Caco-2 (cell line): ENCODE measurements around the gene ADAMTS9. TPM values are rescaled to one million over a fixed set of nuclear protein-coding genes. Genes with fewer than 3 reads are reported as not detected.

Source experiments
- BruUV-seq: library from RNA; stranded (reverse); fragments of 400-500 nt; replicated peaks from 2 replicates; lab custom pipeline; 2021; lab: Mats Ljungman, UMichigan
- CTCF ChIA-PET: fragments of 300-600 bp; sonication (Branson Sonifier 250); formaldehyde crosslinking; loops from one replicate; lab custom pipeline; 2022; ENCODE audit warnings: antibody characterized with exemption; lab: Charles Lee
- POLR2A ChIA-PET: fragments of 300-600 bp; sonication (Branson Sonifier 250); formaldehyde crosslinking; loops from one replicate; lab custom pipeline; 2022; ENCODE audit warnings: antibody characterized with exemption; lab: Charles Lee
- DNase-seq, 2 experiments: peaks; one replicate each; pipeline versions ENCODE4 v3.0.0 to v3.0.0-alpha.2; 2020 to 2022
- H3K27me3 ChIP-seq: replicated peaks from 2 replicates; pipeline ENCODE4 v1.6.0; 2011; ENCODE audit warnings: low read length; ENCODE audit not compliant: control insufficient read depth, insufficient read depth
- H3K36me3 ChIP-seq: 2 replicates; pipeline ENCODE4 v1.5.1; 2011; ENCODE audit warnings: low read length; ENCODE audit not compliant: control insufficient read depth, insufficient read depth
- H3K4me1 ChIP-seq: fragments of 250-450 bp; sonication (Bioruptor Pico); 2 replicates; pipeline ENCODE4 v1.5.1; 2020; ENCODE audit warnings: mild to moderate bottlenecking
- H3K4me3 ChIP-seq: 2 replicates; pipeline ENCODE4 v1.5.1; 2011; ENCODE audit warnings: low read depth, mild to moderate bottlenecking, control low read depth, low read length
- H3K9me3 ChIP-seq: fragments of 250-450 bp; sonication (Bioruptor Pico); 2 replicates; pipeline ENCODE4 v1.5.1; 2020; ENCODE audit warnings: mild to moderate bottlenecking, moderate library complexity
- H3K27ac Mint-ChIP-seq: one replicate; pipeline ENCODE4 v1.8.0; 2022; ENCODE audit warnings: mixed read lengths; ENCODE audit not compliant: unreplicated experiment
- H3K27me3 Mint-ChIP-seq: one replicate; pipeline ENCODE4 v1.8.0; 2022; ENCODE audit warnings: mixed read lengths; ENCODE audit not compliant: insufficient read depth, unreplicated experiment
- H3K36me3 Mint-ChIP-seq: one replicate; pipeline ENCODE4 v1.8.0; 2022; ENCODE audit warnings: mild to moderate bottlenecking, mixed read lengths; ENCODE audit not compliant: insufficient read depth, unreplicated experiment
- H3K4me1 Mint-ChIP-seq: one replicate; pipeline ENCODE4 v1.8.0; 2022; ENCODE audit warnings: low read depth, mixed read lengths; ENCODE audit not compliant: unreplicated experiment
- H3K4me3 Mint-ChIP-seq: one replicate; pipeline ENCODE4 v1.8.0; 2022; ENCODE audit warnings: mild to moderate bottlenecking, moderate library complexity, mixed read lengths; ENCODE audit not compliant: unreplicated experiment
- H3K9me3 Mint-ChIP-seq: one replicate; pipeline ENCODE4 v1.8.0; 2022; ENCODE audit warnings: mixed read lengths; ENCODE audit not compliant: unreplicated experiment
- CTCF ChIP-seq, 2 experiments: fragments of 200-600 bp in 1 of 2; IDR thresholded peaks; 1 replicate in 1 of 2; 2 replicates in 1 of 2; pipeline versions ENCODE4 v1.5.1 to v1.8.0; 2011 to 2022; ENCODE audit warnings: antibody characterized with exemption in 1 of 2, control low read depth in 1 of 2, inconsistent platforms in 1 of 2, low read depth in 1 of 2, low read length in 1 of 2, mild to moderate bottlenecking in 1 of 2, moderate library complexity in 1 of 2; ENCODE audit not compliant: insufficient read depth in 1 of 2, severe bottlenecking in 1 of 2, unreplicated experiment in 1 of 2
- intact Hi-C: fragments of 100-400 bp; cut with micrococcal nuclease; formaldehyde crosslinking; loops from one replicate; pipeline ENCODE4 v1.10.0; 2022; ENCODE audit not compliant: unreplicated experiment
- total RNA-seq: library from RNA; stranded (reverse); gene quantifications from 2 replicates; pipeline ENCODE4 v1.2.3, GENCODE V29; 2022

The ADAMTS9 gene
- total RNA-seq, 1 experiment from 2014 or later: 4.0 TPM

GRCh38 chr3:64728994-64729393 lies 41.2 kb upstream of the ADAMTS9 start:
- no peaks in the 10 kb centered on the region for H3K4me1 Mint-ChIP-seq
- BruUV-seq: no TSS peak
- TF ChIP-seq CTCF (IDR thresholded peaks at IDR 0.05; ENCODE audit: insufficient read depth in 1 of 2, low read depth in 1 of 2, low read length in 1 of 2, severe bottlenecking in 1 of 2, unreplicated experiment in 1 of 2): no peak
- ChIA-PET POLR2A (no interaction called here), CTCF (no interaction called here)
- H3K9me3 Mint-ChIP-seq: no peaks in the 10 kb centered on the region
- intact Hi-C loops: no loop called here
- Histone ChIP-seq H3K4me1 (no peaks in the 10 kb centered on the region), H3K27me3 (no peaks in the 10 kb centered on the region), H3K9me3 (no peaks in the 10 kb centered on the region), H3K36me3 (no peaks in the 10 kb centered on the region), H3K4me3 (no peak overlapping the region)
- no peak overlapping the region for H3K4me3 Mint-ChIP-seq
- no peak for DNase-seq
- H3K27me3 Mint-ChIP-seq: no peaks in the 10 kb centered on the region
- H3K27ac Mint-ChIP-seq: no peak overlapping the region
- no peaks in the 10 kb centered on the region for H3K36me3 Mint-ChIP-seq

DNA sequence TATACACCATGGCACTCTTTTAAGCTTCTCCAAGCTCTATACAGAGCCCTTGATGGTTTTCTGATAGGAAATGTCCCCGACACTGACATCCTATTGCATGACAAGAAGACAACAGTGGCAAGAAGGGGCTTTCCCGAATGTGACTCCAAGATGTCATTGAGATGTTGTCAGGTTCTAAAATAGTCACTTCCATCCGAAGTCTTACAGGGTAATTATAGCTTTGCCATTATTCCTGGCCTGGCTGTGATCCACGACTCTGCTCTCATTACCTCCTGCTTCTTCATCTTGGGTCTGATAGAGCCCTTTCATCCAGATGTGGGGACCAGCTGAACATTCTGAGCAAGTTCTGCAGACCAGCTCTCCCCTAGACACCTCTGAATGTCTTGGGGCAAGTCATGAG lies 40.6 kb upstream of the ADAMTS9 start:
- H3K4me1 ChIP-seq: no peaks in the 10 kb centered on the region
- POLR2A ChIA-PET: no interaction called here
- intact Hi-C loops: no loop called here
- H3K36me3 Mint-ChIP-seq: no peaks in the 10 kb centered on the region
- no TSS peak for BruUV-seq
- no peak for TF ChIP-seq CTCF (IDR thresholded peaks at IDR 0.05; ENCODE audit: insufficient read depth in 1 of 2, low read depth in 1 of 2, low read length in 1 of 2, severe bottlenecking in 1 of 2, unreplicated experiment in 1 of 2)
- H3K4me3 ChIP-seq: no peak overlapping the region
- H3K4me3 Mint-ChIP-seq: no peak overlapping the region
- H3K27ac Mint-ChIP-seq: no peak overlapping the region
- H3K27me3 Mint-ChIP-seq: no peaks in the 10 kb centered on the region
- no peak for DNase-seq
- CTCF ChIA-PET: no interaction called here
- H3K9me3 ChIP-seq: no peaks in the 10 kb centered on the region
- no peaks in the 10 kb centered on the region for H3K4me1 Mint-ChIP-seq
- no peaks in the 10 kb centered on the region for H3K9me3 Mint-ChIP-seq
- no peaks in the 10 kb centered on the region for H3K36me3 ChIP-seq
- H3K27me3 ChIP-seq: no peaks in the 10 kb centered on the region

DNA sequence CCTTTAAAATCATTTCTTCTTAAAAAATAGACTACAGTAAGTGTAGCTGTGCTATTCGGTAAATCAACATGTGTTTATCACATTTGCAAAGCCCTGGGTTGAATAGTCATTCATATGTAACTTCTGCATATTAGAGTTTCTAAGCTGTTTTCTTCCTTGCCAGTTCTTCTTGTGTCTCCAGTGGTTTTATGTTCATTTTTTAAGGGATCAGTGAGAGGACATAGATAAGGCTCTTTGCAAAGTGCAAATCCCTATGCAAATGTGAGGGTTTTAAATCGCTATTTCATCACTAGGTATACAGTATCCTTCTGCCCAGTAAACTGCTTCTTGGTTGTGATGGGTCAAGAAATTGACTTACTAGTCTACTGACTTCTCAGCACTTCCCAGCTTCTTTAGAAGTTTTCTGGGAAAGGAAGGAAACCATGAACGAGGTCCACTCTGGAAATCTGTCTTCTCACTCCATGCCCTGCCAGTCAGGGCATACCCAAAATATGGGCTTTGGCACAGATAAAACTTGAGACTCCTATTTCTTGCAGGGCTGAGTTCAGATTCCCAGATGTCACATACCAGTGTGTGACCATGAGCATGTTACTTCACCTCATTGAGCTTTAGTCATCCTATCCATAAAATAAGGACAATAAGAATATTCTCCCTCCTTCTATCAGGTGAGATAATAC lies 38.8 kb upstream of the ADAMTS9 start:
- ChIA-PET POLR2A (no interaction called here), CTCF (interaction anchor here (1.1 kb wide), 1 partner anchor 193 kb away, joined by 4 read pairs; no protein-coding TSS in a partner anchor)
- no peaks in the 10 kb centered on the region for H3K36me3 Mint-ChIP-seq
- Histone ChIP-seq H3K4me1 (no peaks in the 10 kb centered on the region), H3K27me3 (no peaks in the 10 kb centered on the region), H3K4me3 (no peak overlapping the region), H3K36me3 (no peaks in the 10 kb centered on the region), H3K9me3 (no peaks in the 10 kb centered on the region)
- H3K27me3 Mint-ChIP-seq: no peaks in the 10 kb centered on the region
- H3K4me3 Mint-ChIP-seq: no peak overlapping the region
- no peak for DNase-seq
- BruUV-seq: no TSS peak
- intact Hi-C loops: no loop called here
- no peak for TF ChIP-seq CTCF (IDR thresholded peaks at IDR 0.05; ENCODE audit: insufficient read depth in 1 of 2, low read depth in 1 of 2, low read length in 1 of 2, severe bottlenecking in 1 of 2, unreplicated experiment in 1 of 2)
- H3K9me3 Mint-ChIP-seq: no peaks in the 10 kb centered on the region
- no peaks in the 10 kb centered on the region for H3K4me1 Mint-ChIP-seq
- no peak overlapping the region for H3K27ac Mint-ChIP-seq
